CD4-positive, alpha-beta T cell treated with Interleukin-1 beta for 1 hour (primary cell): ENCODE results near the gene FN3K.

Source experiments
- DNase-seq, 2 donors: peaks; one replicate each; pipeline ENCODE4 v3.0.0-alpha.2; 2020 to 2022

The FN3K gene

GRCh38 chr17:82797061-82797460, 61.6 kb downstream of the FN3K start:
- DNase-seq, result no peak

GRCh38 chr17:82798752-82799151, 63.3 kb downstream of the FN3K start:
- DNase-seq, result no peak

GRCh38 chr17:82799591-82799990, 64.2 kb downstream of the FN3K start:
- DNase-seq, result no peak
